Astrocyte of the cerebellum (primary cell): ENCODE data around the gene JOSD1.

Experiments used
- DNase-seq: peaks from one replicate; pipeline ENCODE4 v3.0.0-alpha.2; 2011; ENCODE audit warnings: low read depth
- H3K4me3 ChIP-seq: 2 replicates; pipeline ENCODE4 v1.5.1; 2011; ENCODE audit warnings: mild to moderate bottlenecking, low read depth, low read length, moderate library complexity
- in situ Hi-C: cut with HindIII; loops from 2 replicates; pipeline ENCODE4 v1.10.0; 2017; ENCODE audit warnings: low sequenced_read_pairs
- TF ChIP-seq, protein P1 (sequence below): IDR thresholded peaks from 2 replicates; pipeline ENCODE4 v1.5.1; 2012; ENCODE audit warnings: low read length, low read depth, moderate library complexity, mild to moderate bottlenecking; ENCODE audit errors: missing control alignments

JOSD1 gene

DNA sequence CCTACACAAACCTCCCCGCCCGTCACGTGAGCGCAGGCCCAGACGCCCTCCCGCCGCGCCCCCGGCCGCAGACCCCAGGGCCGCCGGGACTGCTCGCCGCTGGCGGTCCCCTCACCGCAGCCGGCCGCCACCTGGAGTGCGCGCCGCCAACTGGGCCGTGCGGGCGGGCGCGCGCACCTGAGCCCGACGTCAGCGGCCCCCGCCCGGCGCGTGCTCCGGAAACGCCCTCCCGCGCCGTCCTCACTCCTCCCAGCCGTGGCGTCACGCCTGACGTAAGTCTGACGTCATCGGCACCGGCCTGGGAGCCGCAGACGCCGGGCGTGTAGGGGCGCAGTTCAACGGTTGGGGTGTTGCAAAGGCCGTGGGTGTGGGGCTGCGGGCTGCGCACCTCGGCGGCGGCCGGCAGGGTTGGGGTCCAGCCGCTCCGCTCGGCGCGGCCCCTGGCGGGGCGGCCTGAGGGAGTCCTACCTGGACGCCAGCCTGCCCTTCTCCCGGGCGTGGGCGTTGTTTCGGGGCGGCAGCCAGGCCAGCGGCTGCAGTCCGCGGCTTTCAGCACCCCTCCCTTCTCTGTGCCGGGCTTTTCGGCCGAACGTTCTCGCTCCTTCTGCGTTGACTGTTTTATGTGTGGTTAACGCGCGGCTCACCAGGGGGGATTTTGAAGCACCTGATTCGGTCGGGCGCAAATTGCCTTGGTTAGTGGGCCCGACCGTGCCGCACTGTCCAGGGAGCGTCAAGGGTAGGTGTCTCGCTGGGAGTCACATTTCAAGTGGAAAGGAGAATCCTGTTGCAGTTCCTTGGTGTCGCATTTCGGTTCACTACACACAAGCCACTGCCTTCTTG lies at the start of gene JOSD1:
Gene JOSD1 (minus strand): TSS at position 155 of the 840 bp plus-strand sequence. CDS start 956 bp downstream, outside the sequence.
- H3K4me3 ChIP-seq: peak within 1 kb of the TSS; percentile 85
- in situ Hi-C loops: no loop called here
- peak; percentile 84 for DNase-seq
- TF ChIP-seq, protein P1, sequence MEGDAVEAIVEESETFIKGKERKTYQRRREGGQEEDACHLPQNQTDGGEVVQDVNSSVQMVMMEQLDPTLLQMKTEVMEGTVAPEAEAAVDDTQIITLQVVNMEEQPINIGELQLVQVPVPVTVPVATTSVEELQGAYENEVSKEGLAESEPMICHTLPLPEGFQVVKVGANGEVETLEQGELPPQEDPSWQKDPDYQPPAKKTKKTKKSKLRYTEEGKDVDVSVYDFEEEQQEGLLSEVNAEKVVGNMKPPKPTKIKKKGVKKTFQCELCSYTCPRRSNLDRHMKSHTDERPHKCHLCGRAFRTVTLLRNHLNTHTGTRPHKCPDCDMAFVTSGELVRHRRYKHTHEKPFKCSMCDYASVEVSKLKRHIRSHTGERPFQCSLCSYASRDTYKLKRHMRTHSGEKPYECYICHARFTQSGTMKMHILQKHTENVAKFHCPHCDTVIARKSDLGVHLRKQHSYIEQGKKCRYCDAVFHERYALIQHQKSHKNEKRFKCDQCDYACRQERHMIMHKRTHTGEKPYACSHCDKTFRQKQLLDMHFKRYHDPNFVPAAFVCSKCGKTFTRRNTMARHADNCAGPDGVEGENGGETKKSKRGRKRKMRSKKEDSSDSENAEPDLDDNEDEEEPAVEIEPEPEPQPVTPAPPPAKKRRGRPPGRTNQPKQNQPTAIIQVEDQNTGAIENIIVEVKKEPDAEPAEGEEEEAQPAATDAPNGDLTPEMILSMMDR: no peak

- in situ Hi-C loops: no loop called here
- no peak for DNase-seq
- TF ChIP-seq, protein P1: no peak
- no peak overlapping the region for H3K4me3 ChIP-seq
Measured at GRCh38 chr22:38750104-38750503, 49.4 kb upstream of the JOSD1 start.

DNA sequence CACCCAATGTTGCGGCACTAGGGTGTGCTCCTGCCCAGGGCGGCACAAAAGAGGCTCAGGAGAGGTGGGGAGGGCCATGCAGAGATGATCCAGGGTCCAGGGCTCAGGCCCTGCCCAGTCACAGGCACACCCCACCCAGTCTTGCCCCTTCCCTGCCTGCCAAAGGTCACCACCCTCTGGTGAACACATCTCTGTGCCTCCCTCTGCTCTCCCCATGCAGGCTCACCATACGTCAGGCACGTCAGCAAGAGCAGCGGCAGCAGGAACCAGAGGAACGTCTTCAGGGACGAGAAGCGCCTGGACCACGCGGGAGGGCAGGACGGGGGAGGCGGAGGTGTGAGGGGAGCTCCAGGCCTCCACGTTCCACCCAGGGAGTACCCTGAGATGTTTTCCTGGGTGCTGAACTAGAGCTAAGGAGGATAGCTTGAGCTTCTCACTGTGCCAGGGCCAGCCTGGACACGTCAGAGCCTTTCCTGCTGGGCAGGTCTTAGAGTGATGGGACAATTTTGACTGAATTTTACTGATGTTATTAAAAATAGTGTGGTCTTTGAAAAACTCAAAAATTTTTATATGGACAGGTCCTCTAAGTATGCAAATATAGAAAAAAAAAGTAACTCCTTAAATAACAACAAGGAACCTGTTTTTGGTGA lies 47.9 kb upstream of the JOSD1 start:
- TF ChIP-seq, protein P1: no peak
- no peak for DNase-seq
- no peak overlapping the region for H3K4me3 ChIP-seq
- in situ Hi-C loops: no loop called here

GRCh38 chr22:38745676-38746460 lies 45.1 kb upstream of the JOSD1 start:
- TF ChIP-seq, protein P1: no peak
- in situ Hi-C loops: no loop called here
- no peak for DNase-seq
- H3K4me3 ChIP-seq: no peak overlapping the region

DNA sequence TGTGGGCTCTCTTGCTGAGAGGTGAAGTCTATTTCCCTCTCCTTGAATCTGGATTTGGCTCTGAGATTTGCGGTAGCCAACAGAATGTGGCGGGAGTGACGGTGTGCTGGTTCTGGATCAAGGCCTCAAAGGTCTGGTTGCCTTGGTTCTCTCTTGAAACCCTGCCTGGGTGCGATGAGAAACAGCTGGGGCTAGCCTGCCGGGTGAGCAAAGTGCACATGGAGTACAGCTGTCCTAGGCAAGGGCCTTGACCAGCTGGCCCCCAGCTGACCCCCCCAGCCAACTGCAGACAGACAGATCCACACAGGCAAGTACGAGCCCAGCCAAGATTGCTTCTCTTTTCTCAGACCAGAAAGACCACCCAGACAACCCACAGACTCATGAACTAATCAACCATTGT lies 44.2 kb upstream of the JOSD1 start:
- in situ Hi-C loops: no loop called here

More for the DNA sequence above, 44.2 kb upstream of the JOSD1 start:
- TF ChIP-seq, protein P1: no peak
- H3K4me3 ChIP-seq: no peak overlapping the region
- DNase-seq: no peak
